K562 (cell line): ENCODE results near the gene ZNF816. TPM values are rescaled to one million over a fixed set of nuclear protein-coding genes. Genes with fewer than 3 reads are reported as not detected.
A peak's percentile ranks its signal among the peaks of the same experiment; 100 is the strongest.

ENCODE experiments used
- ARHGAP35 ChIP-seq: fragments of 450-650 bp; IDR thresholded peaks from 2 replicates; pipeline ENCODE4 v1.6.1; 2018; ENCODE audit not compliant: partially characterized antibody
- CEBPB ChIP-seq: fragments of 450-650 bp; IDR thresholded peaks from 2 replicates; pipeline ENCODE4 v1.6.1; 2016; ENCODE audit warnings: missing genetic modification characterization, missing compliant biosample characterization
- CXXC5 ChIP-seq: fragments of 250-450 bp; sonication (Bioruptor Pico); IDR thresholded peaks from 2 replicates; pipeline ENCODE4 v1.8.0; 2022; ENCODE audit warnings: inconsistent platforms, mild to moderate bottlenecking, moderate library complexity
- GTF2E2 ChIP-seq: fragments of 200-800 bp; sonication (Bioruptor generic); IDR thresholded peaks from 2 replicates; pipeline ENCODE4 v1.6.1; 2016; ENCODE audit warnings: missing genetic modification characterization, missing compliant biosample characterization
- JUN ChIP-seq, 2 experiments: sonication (generic) in 1 of 2; formaldehyde crosslinking in 1 of 2; IDR thresholded peaks; 2 replicates each; pipeline versions ENCODE4 v1.6.1 to v1.8.0; 2012 to 2022; ENCODE audit warnings: borderline replicate concordance in 2 of 2, mild to moderate bottlenecking in 2 of 2, improper control_type of control experiment in 1 of 2, low read depth in 1 of 2, low read length in 1 of 2, missing genetic modification reagents in 1 of 2
- KLF13 ChIP-seq: fragments of 450-650 bp; IDR thresholded peaks from 2 replicates; pipeline ENCODE4 v1.6.1; 2016; ENCODE audit warnings: missing genetic modification characterization, low read depth, mild to moderate bottlenecking, missing compliant biosample characterization, moderate library complexity, borderline replicate concordance
- NCOR1 ChIP-seq: fragments of 450-650 bp; IDR thresholded peaks from 2 replicates; pipeline ENCODE4 v1.6.1; 2016; ENCODE audit warnings: mild to moderate bottlenecking, moderate library complexity
- SLC30A9 ChIP-seq: fragments of 250-450 bp; sonication (Bioruptor Pico); IDR thresholded peaks from 2 replicates; pipeline ENCODE4 v1.8.0; 2022; ENCODE audit warnings: mild to moderate bottlenecking, moderate library complexity
- ZNF12 ChIP-seq: sonication (generic); formaldehyde crosslinking; IDR thresholded peaks from 2 replicates; pipeline ENCODE4 v1.4.0; 2020; ENCODE audit warnings: mild to moderate bottlenecking, missing genetic modification reagents
- polyA plus RNA-seq, 8 experiments: library from polyadenylated mRNA; depleted of rRNA in 4 of 8; stranded (reverse) in 5 of 8; unstranded in 3 of 8; fragments of >200 nt; fragmentation: Nextera tagmentation in 2 of 8; fragmentation: Illumina TruSeq in 1 of 8; extraction: Ambion mirVana in 2 of 8; extraction: Trizol in 1 of 8; gene quantifications; 2 replicates each; pipeline versions ENCODE4 v1.2.1 to v1.2.3, GENCODE V29; 2011 to 2014; ENCODE audit warnings: inconsistent platforms in 1 of 8, missing spikeins in 1 of 8
- total RNA-seq, 7 experiments: library from RNA; depleted of rRNA in 6 of 7; stranded (reverse); fragments of >200 nt in 6 of 7; fragmentation: Illumina TruSeq in 2 of 7; extraction: Trizol in 2 of 7; gene quantifications; 2 replicates each; pipeline versions ENCODE4 v1.2.1 to v1.2.3, GENCODE V29; 2011 to 2021; ENCODE audit warnings: low replicate concordance in 1 of 7
- TF ChIP-seq, protein P1 (sequence below): sonication (generic); formaldehyde crosslinking; IDR thresholded peaks from 2 replicates; pipeline ENCODE4 v1.8.0; 2022; ENCODE audit warnings: missing genetic modification reagents, mild to moderate bottlenecking, borderline replicate concordance
- TF ChIP-seq, protein P2 (sequence below), 2 experiments: fragments of 450-650 bp; formaldehyde crosslinking in 1 of 2; IDR thresholded peaks; 2 replicates each; pipeline versions ENCODE4 v1.4.0 to v1.6.1; 2014 to 2020; ENCODE audit warnings: mild to moderate bottlenecking in 2 of 2, borderline replicate concordance in 1 of 2, low read depth in 1 of 2
- TF ChIP-seq, protein P3 (sequence below), 2 experiments: IDR thresholded peaks in 1 of 2; conservative IDR thresholded peaks in 1 of 2; 2 replicates each; pipeline ENCODE4 v1.6.1; 2016; ENCODE audit warnings: low read depth in 2 of 2, mild to moderate bottlenecking in 1 of 2, missing compliant biosample characterization in 1 of 2, missing genetic modification characterization in 1 of 2, moderate library complexity in 1 of 2
- TF ChIP-seq, protein P4 (sequence below): fragments of 250-450 bp; sonication (Bioruptor Pico); IDR thresholded peaks from 2 replicates; pipeline ENCODE4 v1.8.0; 2022; ENCODE audit warnings: moderate library complexity, mild to moderate bottlenecking, inconsistent platforms

The ZNF816 gene
- total and polyA plus RNA-seq, 9 of the 15 experiments (the other 6 are each of a cell fraction or from before 2014, with no cell fraction given), result 8.6 to 23.4 (median 13.0) TPM

DNA sequence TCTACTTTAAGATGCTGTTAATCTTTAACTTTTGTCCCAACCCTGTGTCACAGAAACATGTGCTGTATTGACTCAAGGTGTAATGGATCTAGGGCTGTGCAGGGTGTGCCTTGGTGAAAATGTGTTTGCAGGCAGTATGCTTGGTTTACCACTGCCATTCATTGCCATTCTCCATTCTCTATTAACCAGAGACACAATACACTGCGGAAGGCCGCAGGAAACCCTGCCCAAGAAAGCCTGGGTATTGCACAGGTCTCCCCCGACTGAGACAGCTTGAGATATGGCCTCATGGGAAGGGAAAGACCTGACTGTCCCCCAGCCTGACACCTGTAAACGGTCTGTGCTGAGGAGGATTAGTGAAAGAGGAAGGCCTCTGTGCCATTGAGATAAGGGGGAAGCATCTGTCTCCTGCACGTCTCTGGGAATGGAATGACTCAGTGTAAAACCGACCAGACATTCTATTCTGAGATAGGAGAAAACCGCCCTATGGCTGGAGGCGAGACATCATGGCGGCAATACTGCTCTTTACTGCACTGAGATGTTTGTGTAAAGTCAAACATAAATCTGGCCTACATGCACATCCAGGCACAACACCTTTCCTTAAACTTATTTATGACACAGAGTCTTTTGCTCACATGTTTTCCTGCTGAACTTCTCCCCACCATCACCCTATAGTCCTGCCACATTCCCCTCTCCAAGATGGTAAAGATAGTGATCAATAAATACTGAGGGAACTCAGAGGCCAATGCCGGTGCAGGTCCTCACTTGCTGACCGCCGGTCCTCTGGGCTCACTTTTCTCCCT, 26.3 kb downstream of the ZNF816 start (continued):
- TF ChIP-seq, protein P1, sequence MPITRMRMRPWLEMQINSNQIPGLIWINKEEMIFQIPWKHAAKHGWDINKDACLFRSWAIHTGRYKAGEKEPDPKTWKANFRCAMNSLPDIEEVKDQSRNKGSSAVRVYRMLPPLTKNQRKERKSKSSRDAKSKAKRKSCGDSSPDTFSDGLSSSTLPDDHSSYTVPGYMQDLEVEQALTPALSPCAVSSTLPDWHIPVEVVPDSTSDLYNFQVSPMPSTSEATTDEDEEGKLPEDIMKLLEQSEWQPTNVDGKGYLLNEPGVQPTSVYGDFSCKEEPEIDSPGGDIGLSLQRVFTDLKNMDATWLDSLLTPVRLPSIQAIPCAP (CRISPR knock-in tag), result no peak
- TF ChIP-seq, protein P2, sequence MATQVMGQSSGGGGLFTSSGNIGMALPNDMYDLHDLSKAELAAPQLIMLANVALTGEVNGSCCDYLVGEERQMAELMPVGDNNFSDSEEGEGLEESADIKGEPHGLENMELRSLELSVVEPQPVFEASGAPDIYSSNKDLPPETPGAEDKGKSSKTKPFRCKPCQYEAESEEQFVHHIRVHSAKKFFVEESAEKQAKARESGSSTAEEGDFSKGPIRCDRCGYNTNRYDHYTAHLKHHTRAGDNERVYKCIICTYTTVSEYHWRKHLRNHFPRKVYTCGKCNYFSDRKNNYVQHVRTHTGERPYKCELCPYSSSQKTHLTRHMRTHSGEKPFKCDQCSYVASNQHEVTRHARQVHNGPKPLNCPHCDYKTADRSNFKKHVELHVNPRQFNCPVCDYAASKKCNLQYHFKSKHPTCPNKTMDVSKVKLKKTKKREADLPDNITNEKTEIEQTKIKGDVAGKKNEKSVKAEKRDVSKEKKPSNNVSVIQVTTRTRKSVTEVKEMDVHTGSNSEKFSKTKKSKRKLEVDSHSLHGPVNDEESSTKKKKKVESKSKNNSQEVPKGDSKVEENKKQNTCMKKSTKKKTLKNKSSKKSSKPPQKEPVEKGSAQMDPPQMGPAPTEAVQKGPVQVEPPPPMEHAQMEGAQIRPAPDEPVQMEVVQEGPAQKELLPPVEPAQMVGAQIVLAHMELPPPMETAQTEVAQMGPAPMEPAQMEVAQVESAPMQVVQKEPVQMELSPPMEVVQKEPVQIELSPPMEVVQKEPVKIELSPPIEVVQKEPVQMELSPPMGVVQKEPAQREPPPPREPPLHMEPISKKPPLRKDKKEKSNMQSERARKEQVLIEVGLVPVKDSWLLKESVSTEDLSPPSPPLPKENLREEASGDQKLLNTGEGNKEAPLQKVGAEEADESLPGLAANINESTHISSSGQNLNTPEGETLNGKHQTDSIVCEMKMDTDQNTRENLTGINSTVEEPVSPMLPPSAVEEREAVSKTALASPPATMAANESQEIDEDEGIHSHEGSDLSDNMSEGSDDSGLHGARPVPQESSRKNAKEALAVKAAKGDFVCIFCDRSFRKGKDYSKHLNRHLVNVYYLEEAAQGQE (IDR thresholded peaks at IDR 0.05; ENCODE audit: borderline replicate concordance), result 0 out of 2 replicates have a peak, but pooled peaks have one; percentile 36
- TF ChIP-seq, protein P2 (CRISPR knock-in tag; IDR thresholded peaks at IDR 0.05; ENCODE audit: low read depth), result no peak
- TF ChIP-seq CEBPB (tag) (peak; percentile 64), KLF13 (tag) (no peak), NCOR1 (peak; percentile 100), SLC30A9 (CRISPR knock-in tag) (no peak), ARHGAP35 (no peak), GTF2E2 (tag) (0 out of 2 replicates have a peak, but pooled peaks have one; percentile 60), ZNF12 (CRISPR knock-in tag) (no peak), JUN (IDR thresholded peaks at IDR 0.05; ENCODE audit: borderline replicate concordance, low read depth, low read length) (peak; percentile 60), JUN (CRISPR knock-in tag; IDR thresholded peaks at IDR 0.05; ENCODE audit: borderline replicate concordance) (no peak), CXXC5 (peak; percentile 94)
- TF ChIP-seq, protein P3, sequence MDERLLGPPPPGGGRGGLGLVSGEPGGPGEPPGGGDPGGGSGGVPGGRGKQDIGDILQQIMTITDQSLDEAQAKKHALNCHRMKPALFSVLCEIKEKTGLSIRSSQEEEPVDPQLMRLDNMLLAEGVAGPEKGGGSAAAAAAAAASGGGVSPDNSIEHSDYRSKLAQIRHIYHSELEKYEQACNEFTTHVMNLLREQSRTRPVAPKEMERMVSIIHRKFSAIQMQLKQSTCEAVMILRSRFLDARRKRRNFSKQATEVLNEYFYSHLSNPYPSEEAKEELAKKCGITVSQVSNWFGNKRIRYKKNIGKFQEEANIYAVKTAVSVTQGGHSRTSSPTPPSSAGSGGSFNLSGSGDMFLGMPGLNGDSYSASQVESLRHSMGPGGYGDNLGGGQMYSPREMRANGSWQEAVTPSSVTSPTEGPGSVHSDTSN (CRISPR knock-in tag; IDR thresholded peaks at IDR 0.05; ENCODE audit: low read depth), result no peak
- TF ChIP-seq, protein P3 (tag; conservative IDR thresholded peaks at IDR 0.05; ENCODE audit: low read depth), result peak; percentile 88
- TF ChIP-seq, protein P4, sequence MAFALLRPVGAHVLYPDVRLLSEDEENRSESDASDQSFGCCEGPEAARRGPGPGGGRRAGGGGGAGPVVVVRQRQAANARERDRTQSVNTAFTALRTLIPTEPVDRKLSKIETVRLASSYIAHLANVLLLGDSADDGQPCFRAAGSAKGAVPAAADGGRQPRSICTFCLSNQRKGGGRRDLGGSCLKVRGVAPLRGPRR, result peak; percentile 91; the same call in 1 of the 2 replicates
